GM18519 (cell line): ENCODE measurements around the gene IGFL4.

Experiments used
- ATAC-seq: cut with Tn5 transposase; IDR thresholded peaks from one replicate; pipeline ENCODE4 v1.9.1; 2021; ENCODE audit warnings: mild to moderate bottlenecking, moderate library complexity; ENCODE audit not compliant: unreplicated experiment, low FRiP score

Gene IGFL4

DNA sequence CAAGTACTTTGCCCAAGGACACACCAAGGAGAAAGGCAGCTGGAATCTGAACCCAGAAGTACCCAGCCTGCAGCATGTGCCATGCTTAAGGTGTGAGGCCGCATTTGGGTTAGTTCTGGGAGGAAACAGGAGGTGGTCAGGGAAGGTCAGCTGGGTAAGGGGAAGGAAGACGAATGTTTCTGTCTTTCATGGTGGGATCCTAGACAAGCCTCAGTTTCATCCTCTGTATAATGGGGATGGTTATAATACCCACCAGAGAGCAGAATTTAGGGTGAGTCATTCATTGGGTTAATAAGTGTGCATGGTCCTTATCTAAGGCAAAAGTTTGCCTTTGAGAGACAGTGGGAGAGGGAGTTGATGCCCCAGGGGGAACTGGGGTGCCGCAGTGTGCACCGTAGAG is 42.0 kb downstream of the IGFL4 start:
- ATAC-seq = no peak

DNA sequence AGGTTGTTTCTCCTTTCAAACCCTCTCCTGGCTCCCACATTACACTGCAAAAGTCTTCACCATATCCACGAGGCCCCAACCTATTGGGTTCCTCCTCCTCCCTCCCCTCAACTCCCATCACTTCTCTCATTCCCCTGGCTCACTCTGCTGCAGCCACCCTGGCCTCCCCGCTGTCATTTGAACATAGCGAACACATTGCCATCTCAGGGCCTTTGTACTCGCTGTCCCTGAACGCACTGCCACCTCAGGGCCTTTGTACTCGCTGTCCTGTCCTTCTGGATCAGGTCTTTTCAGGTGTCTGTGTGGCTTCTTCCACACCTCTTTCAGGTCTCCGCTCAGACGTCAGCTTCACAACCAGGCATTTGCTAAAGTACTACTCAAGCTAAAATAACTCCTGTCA is 43.9 kb downstream of the IGFL4 start:
- no peak for ATAC-seq

DNA sequence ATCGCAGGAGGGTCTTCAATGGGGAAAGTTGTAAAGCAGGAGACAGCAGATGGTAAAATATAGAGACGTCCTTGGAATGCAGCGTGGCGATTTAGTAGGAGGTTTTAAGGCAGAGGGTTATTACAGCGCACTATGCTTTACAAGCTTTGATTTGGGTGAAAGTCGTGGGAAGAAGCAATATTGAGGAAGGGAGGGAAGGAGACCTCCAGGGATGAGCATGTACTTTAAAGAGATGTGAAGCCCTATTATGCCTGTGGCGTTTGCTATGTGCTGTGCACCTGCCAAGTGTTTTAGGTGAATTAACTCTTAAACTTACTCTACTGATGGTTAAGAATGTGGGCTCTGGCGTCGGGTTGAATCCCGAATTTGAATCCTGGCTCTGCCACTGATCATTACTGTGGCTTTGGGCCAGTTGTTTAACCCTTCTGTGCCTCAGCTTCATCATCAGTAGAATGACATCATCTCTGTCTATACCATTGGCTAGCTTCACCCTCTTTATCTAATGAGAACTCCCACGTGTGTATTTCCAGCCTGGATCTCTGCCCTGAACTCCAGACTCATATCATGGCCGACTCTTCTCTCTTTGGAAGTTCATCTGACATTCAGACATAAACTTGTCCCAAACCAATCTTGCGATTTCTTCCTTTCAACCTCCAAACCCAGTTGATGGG is 45.0 kb downstream of the IGFL4 start:
- no peak for ATAC-seq

DNA sequence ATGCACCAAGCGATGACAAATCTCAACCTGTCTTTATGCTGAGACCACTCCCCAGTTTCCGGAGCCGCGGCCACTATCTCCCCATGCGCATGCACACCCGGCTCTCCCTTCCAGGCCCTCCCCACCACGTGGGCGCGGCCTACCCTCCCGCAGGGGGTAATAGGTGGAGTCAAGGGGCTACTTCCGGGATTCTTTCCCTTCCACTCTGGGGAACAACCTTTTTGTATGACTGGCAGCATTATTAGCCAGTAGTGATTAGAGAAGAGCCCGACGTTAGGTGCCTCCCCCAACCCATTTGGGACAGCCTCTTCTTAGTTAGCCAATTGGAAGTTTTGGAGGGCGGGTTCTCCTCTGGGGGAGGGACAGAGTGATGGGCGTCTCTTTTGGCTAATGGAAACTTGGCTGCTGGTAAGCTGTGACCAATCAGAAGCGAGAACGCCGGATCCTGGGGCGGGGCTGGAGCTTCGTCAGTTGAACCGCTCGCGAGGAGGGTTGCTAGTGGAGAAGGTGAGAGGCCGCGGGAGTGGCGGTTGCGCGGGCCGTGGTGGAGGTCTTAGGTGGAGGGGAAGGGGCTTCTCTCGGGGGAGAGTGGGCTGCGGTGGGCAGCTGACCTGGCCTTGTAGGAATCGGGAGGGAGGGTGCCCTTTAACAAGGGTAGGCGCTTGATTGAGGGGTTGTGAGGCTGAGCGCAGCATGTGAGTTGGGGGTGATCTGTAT is 45.6 kb downstream of the IGFL4 start, which contains the start of gene CCDC61:
TSS of gene CCDC61 (plus strand) at position 470 of the 717 bp plus-strand sequence. CDS start 7,552 bp downstream, outside the sequence.
- ATAC-seq = peak; percentile 87

DNA sequence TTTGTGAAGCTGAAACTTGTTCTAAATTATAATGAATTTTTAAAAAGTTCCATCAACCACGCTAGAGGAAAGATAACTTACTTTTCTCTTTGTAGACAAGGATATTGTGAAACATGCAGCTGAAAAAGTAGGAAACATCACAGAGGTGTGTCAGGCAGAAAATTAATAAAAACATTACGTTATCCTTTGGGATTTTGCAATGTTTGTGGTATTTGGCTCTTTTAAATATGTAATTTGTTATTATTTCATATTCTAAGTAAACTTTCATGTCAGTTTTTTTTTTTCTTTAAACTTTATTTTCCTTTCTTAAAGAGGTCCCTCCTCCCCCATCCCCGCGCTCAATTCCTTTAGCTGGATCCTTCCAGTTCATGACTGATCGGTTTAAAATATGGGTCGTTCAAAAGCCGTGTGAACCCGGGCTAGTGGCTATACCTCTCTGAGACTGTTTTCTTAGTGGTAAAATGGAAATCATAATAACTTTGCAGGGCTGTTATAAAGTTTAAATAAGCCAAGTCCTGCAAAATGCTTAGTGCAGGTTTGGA is 46.3 kb downstream of the IGFL4 start:
- no peak for ATAC-seq

DNA sequence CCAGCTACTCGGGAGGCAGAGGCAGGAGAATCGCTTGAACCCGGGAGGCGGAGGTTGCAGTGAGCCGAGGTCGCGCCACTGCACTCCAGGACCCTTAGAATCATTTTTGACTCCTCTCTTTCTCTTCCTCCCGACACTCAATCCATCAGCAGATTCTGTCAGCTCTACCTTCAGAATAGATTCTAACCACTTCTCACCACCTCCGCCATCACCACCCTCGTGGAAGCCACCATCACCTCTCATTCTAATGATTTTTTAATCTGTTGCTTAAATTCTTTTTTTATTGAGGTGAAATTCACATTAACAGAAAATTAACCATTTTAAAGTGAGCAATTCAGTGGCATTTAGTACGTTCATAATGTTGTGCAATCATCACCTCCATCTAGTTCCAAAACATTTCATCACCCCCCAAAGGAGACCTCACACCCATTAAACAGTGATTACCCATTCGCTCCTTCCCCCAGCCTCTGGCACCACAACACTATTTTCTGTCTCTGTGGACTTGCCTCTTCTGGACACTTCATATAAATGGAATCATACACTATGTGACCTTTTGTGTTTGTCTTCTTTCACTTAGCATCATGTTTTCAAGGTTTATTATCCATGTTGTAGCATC is 50.6 kb downstream of the IGFL4 start:
- ATAC-seq = no peak
